Panc1 (cell line): Measurements from ENCODE around the gene ATP2B2. TPM values are rescaled to one million over a fixed set of nuclear protein-coding genes. Genes with fewer than 3 reads are reported as not detected.

Experiments used
- ATAC-seq: fragments of 200-7000 bp; cut with Tn5 transposase; 2 replicates; pipeline ENCODE4 v1.9.1; 2020; ENCODE audit warnings: mild to moderate bottlenecking, moderate library complexity
- BruUV-seq: library from RNA; stranded (reverse); fragments of 400-500 nt; replicated peaks from 2 replicates; lab custom pipeline; 2021; lab: Mats Ljungman, UMichigan
- CTCF ChIA-PET: fragments of 300-600 bp; sonication (Branson Sonifier 250); formaldehyde crosslinking; loops from one replicate; lab custom pipeline; 2022; ENCODE audit warnings: antibody characterized with exemption; lab: Charles Lee
- POLR2A ChIA-PET: fragments of 300-600 bp; sonication (Branson Sonifier 250); formaldehyde crosslinking; loops from one replicate; lab custom pipeline; 2022; ENCODE audit warnings: antibody characterized with exemption; lab: Charles Lee
- DNase-seq: peaks from one replicate; pipeline ENCODE4 v3.0.0-alpha.2; 2010; ENCODE audit warnings: low read depth, low spot score
- H3K27ac ChIP-seq: 2 replicates; pipeline ENCODE4 v1.5.1; 2011; ENCODE audit warnings: mild to moderate bottlenecking, low read length, inconsistent platforms
- H3K27me3 ChIP-seq: fragments of 200-500 bp; sonication (Bioruptor generic); 2 replicates; pipeline ENCODE4 v1.6.0; 2014; ENCODE audit warnings: low read length, inconsistent platforms; ENCODE audit not compliant: control insufficient read depth, insufficient read depth
- H3K36me3 ChIP-seq: fragments of 200-500 bp; sonication (Bioruptor generic); 2 replicates; pipeline ENCODE4 v1.5.1; 2014; ENCODE audit warnings: inconsistent platforms, mild to moderate bottlenecking, low read length, moderate library complexity; ENCODE audit not compliant: control insufficient read depth, insufficient read depth
- H3K4me1 ChIP-seq: 2 replicates; pipeline ENCODE4 v1.5.1; 2011; ENCODE audit warnings: inconsistent platforms, mild to moderate bottlenecking, low read length, moderate library complexity; ENCODE audit not compliant: control insufficient read depth, insufficient read depth
- H3K4me3 ChIP-seq, 2 experiments: 2 replicates each; pipeline ENCODE4 v1.5.1; 2011 to 2012; ENCODE audit warnings: low read depth in 2 of 2, low read length in 2 of 2, mild to moderate bottlenecking in 2 of 2, inconsistent platforms in 1 of 2, moderate library complexity in 1 of 2
- H3K9me3 ChIP-seq: fragments of 200-500 bp; sonication (Bioruptor generic); 2 replicates; pipeline ENCODE4 v1.5.1; 2014; ENCODE audit warnings: low read depth, mild to moderate bottlenecking, inconsistent platforms, low read length, moderate library complexity; ENCODE audit not compliant: control insufficient read depth, insufficient read depth
- POLR2AphosphoS5 ChIP-seq: IDR thresholded peaks from 2 replicates; pipeline ENCODE4 v1.6.1; 2012; ENCODE audit warnings: mild to moderate bottlenecking, low read depth, low read length, moderate library complexity
- SIN3A ChIP-seq: IDR thresholded peaks from 2 replicates; pipeline ENCODE4 v1.6.1; 2012; ENCODE audit warnings: low read depth, mild to moderate bottlenecking, low read length, moderate library complexity, borderline replicate concordance; ENCODE audit not compliant: insufficient read depth
- TCF7L2 ChIP-seq: IDR thresholded peaks from 2 replicates; pipeline ENCODE4 v1.6.1; 2011; ENCODE audit warnings: mild to moderate bottlenecking, low read depth, low read length, inconsistent platforms
- in situ Hi-C: cut with HindIII; loops from 2 replicates; pipeline ENCODE4 v1.10.0; 2016; ENCODE audit warnings: low sequenced_read_pairs, low pct_unique_long_range_greater_than_20kb
- intact Hi-C: fragments of 100-400 bp; cut with micrococcal nuclease; formaldehyde crosslinking; loops from one replicate; pipeline ENCODE4 v1.10.0; 2022; ENCODE audit not compliant: unreplicated experiment
- total RNA-seq: library from RNA; stranded (reverse); gene quantifications from one replicate; pipeline ENCODE4 v1.2.1, GENCODE V29; 2021; ENCODE audit not compliant: unreplicated experiment
- TF ChIP-seq, protein P1 (sequence below), 2 experiments: IDR thresholded peaks; 2 replicates each; pipeline ENCODE4 v1.6.1; 2011 to 2012; ENCODE audit warnings: low read depth in 2 of 2, control low read depth in 1 of 2, low read length in 1 of 2, mild to moderate bottlenecking in 1 of 2, moderate library complexity in 1 of 2; ENCODE audit not compliant: insufficient read depth in 1 of 2
- TF ChIP-seq, protein P2 (sequence below): fragments of 450-650 bp; IDR thresholded peaks from 2 replicates; pipeline ENCODE4 v1.5.1; 2017; ENCODE audit warnings: mild to moderate bottlenecking

Gene ATP2B2
- total RNA-seq, 1 experiment from 2014 or later: not detected

DNA sequence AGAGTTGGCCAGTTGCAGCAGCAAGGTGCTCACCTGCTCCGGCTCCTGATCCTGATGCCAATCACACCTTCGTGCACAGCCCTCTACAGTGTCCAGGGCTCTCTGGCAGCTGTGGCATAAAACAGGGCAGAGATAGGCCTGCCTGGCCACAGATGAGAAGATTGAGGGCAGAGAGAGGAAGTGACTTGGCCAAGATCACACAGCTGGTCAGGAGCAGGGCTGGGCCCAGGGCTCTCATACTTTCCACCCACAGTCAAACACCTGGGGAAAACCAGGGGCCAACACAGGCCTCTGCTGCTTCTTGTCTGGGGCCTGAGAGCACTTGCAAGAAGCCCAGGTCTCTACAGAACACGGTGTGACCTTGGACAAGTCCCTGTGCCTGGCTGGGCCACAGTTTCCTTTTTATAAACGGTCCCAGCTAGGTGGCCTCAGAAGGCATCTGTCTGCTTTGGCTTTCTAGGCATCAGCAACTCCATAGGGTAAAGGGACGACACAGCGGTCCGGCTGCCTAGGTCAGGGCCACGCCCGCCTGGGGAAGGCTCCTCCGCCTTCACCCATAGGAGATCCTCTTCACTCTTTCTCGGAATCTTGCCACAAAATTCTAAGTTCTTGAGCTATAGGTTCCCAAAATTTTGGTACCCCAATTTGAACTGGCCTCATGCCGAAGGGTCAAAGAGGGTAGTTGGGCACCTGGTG lies 3.1 kb downstream of the ATP2B2 start:
- Histone ChIP-seq H3K4me3 (no peak overlapping the region), H3K36me3 (no peaks in the 10 kb centered on the region), H3K27me3 (no peaks in the 10 kb centered on the region), H3K4me1 (no peaks in the 10 kb centered on the region), H3K9me3 (no peaks in the 10 kb centered on the region), H3K27ac (no peak overlapping the region)
- CTCF ChIA-PET: no interaction called here
- DNase-seq (no peak), ATAC-seq (0 out of 2 replicates have a peak, but pooled peaks have one; percentile 42)
- intact Hi-C loops (no loop called here), in situ Hi-C loops (no loop called here)
- TF ChIP-seq TCF7L2 (no peak), POLR2AphosphoS5 (no peak), SIN3A (no peak)
- TF ChIP-seq, protein P1, sequence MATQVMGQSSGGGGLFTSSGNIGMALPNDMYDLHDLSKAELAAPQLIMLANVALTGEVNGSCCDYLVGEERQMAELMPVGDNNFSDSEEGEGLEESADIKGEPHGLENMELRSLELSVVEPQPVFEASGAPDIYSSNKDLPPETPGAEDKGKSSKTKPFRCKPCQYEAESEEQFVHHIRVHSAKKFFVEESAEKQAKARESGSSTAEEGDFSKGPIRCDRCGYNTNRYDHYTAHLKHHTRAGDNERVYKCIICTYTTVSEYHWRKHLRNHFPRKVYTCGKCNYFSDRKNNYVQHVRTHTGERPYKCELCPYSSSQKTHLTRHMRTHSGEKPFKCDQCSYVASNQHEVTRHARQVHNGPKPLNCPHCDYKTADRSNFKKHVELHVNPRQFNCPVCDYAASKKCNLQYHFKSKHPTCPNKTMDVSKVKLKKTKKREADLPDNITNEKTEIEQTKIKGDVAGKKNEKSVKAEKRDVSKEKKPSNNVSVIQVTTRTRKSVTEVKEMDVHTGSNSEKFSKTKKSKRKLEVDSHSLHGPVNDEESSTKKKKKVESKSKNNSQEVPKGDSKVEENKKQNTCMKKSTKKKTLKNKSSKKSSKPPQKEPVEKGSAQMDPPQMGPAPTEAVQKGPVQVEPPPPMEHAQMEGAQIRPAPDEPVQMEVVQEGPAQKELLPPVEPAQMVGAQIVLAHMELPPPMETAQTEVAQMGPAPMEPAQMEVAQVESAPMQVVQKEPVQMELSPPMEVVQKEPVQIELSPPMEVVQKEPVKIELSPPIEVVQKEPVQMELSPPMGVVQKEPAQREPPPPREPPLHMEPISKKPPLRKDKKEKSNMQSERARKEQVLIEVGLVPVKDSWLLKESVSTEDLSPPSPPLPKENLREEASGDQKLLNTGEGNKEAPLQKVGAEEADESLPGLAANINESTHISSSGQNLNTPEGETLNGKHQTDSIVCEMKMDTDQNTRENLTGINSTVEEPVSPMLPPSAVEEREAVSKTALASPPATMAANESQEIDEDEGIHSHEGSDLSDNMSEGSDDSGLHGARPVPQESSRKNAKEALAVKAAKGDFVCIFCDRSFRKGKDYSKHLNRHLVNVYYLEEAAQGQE (IDR thresholded peaks at IDR 0.05; ENCODE audit: insufficient read depth in 1 of 2, low read depth in 2 of 2, low read length in 1 of 2): no peak
- TF ChIP-seq, protein P2, sequence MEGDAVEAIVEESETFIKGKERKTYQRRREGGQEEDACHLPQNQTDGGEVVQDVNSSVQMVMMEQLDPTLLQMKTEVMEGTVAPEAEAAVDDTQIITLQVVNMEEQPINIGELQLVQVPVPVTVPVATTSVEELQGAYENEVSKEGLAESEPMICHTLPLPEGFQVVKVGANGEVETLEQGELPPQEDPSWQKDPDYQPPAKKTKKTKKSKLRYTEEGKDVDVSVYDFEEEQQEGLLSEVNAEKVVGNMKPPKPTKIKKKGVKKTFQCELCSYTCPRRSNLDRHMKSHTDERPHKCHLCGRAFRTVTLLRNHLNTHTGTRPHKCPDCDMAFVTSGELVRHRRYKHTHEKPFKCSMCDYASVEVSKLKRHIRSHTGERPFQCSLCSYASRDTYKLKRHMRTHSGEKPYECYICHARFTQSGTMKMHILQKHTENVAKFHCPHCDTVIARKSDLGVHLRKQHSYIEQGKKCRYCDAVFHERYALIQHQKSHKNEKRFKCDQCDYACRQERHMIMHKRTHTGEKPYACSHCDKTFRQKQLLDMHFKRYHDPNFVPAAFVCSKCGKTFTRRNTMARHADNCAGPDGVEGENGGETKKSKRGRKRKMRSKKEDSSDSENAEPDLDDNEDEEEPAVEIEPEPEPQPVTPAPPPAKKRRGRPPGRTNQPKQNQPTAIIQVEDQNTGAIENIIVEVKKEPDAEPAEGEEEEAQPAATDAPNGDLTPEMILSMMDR: no peak
- BruUV-seq: no TSS peak
- POLR2A ChIA-PET: no interaction called here

DNA sequence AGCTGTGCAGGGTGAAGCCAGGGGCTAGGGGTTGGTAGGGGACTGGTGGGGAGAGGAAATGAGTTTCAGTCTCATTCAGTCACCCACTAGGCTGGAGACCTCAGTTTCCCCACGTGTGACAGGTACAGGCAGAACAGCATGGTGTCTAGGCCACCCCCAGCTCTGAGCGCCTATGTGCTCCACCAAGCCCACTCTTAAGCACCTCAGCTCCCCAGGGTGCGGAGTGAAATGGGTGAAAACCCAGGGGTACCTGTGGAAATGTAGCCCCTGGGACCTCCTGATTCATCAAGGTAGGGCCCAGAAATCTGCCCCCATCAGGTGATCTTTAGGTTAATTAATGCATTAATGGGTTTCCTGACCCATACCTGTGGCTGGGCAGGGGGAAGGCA lies 3.7 kb downstream of the ATP2B2 start:
- intact Hi-C loops: no loop called here
- no peaks in the 10 kb centered on the region for H3K27me3 ChIP-seq
- POLR2A ChIA-PET: interaction anchor here (0.7 kb wide), 1 partner anchor 14 kb away, joined by 5 read pairs; no protein-coding TSS in a partner anchor

More for the DNA sequence above, 3.7 kb downstream of the ATP2B2 start:
- Histone ChIP-seq H3K4me1 (no peaks in the 10 kb centered on the region), H3K9me3 (no peaks in the 10 kb centered on the region), H3K27ac (no peak overlapping the region), H3K36me3 (no peaks in the 10 kb centered on the region), H3K4me3 (no peak overlapping the region)
- ATAC-seq (no peak), DNase-seq (no peak)
- in situ Hi-C loops: no loop called here
- TF ChIP-seq SIN3A: no peak
- TF ChIP-seq, protein P2: no peak
- CTCF ChIA-PET: no interaction called here
- no TSS peak for BruUV-seq
